ENCODE results near the gene DNAJB8. TPM values are rescaled to one million over a fixed set of nuclear protein-coding genes. Genes with fewer than 3 reads are reported as not detected.

DNAJB8 gene
- total RNA-seq, 4 donors from 2014 or later, result not detected

DNA sequence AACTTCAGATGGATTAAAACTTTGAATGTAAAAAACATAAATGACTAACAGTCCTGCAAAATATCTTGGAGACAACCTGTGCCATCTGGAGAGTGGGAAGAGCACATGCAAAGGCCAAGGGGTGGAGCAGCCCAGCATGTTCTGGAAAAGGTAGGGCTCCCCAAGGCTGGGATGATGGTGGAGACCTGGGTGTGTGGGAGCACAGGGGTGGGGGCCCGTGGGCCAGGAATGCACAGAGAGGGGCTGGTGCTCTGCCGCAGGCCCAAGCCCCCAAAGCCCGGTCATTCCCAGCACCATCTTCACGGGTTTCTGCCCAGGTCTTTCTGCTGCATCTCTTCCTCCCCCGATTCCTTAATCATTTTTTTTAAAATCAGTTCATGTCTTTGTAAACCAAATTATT is 36.0 kb upstream of the DNAJB8 start:
- whole genome bisulfite sequencing, 2 donors, result 80 to 82% methylated on average over 5 of the region's 5 CpGs
- H3K9me3 ChIP-seq, result peaks cover 0 to 5% (median 0%) of the 10 kb centered on the region in 4 donors
- peaks cover 0 to 5% (median 0%) of the 10 kb centered on the region in 4 donors for H3K4me1 ChIP-seq
- H3K36me3 ChIP-seq, result no peaks in the 10 kb centered on the region
- peaks cover 9 to 86% of the 10 kb centered on the region in 2 donors for H3K27me3 ChIP-seq
- TF ChIP-seq POLR2A (IDR thresholded peaks at IDR 0.05), result no peak
- TF ChIP-seq, protein P1, sequence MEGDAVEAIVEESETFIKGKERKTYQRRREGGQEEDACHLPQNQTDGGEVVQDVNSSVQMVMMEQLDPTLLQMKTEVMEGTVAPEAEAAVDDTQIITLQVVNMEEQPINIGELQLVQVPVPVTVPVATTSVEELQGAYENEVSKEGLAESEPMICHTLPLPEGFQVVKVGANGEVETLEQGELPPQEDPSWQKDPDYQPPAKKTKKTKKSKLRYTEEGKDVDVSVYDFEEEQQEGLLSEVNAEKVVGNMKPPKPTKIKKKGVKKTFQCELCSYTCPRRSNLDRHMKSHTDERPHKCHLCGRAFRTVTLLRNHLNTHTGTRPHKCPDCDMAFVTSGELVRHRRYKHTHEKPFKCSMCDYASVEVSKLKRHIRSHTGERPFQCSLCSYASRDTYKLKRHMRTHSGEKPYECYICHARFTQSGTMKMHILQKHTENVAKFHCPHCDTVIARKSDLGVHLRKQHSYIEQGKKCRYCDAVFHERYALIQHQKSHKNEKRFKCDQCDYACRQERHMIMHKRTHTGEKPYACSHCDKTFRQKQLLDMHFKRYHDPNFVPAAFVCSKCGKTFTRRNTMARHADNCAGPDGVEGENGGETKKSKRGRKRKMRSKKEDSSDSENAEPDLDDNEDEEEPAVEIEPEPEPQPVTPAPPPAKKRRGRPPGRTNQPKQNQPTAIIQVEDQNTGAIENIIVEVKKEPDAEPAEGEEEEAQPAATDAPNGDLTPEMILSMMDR (IDR thresholded peaks at IDR 0.05), result no peak
- no peak for TF ChIP-seq EP300 (IDR thresholded peaks at IDR 0.05)
- H3K27ac ChIP-seq, result no peak overlapping the region
- H3K4me3 ChIP-seq, result no peak overlapping the region
- no peak for DNase-seq (ENCODE audit: low spot score in 2 of 2)

DNA sequence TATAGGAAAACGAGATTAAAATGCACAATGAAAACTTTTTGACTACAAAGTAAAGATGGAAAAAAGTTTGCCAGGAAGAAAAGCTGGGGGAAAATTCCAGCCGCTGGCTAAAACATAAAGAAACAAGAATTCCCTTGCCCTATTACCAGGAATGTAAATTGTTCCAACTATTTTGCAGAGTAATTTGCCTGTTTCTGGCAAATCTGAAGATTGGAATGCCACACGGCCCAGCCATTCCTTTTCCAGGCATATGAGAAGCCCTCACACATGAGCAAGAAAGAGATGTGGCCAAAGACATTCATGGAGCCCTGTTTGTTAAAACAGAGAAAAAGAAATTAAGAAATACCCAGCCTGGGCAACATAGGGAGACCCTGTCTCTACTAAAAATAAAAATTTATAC is 34.7 kb upstream of the DNAJB8 start:
- Histone ChIP-seq H3K36me3 (no peaks in the 10 kb centered on the region), H3K4me1 (peaks cover 0 to 17% (median 9%) of the 10 kb centered on the region in 4 donors)

DNA sequence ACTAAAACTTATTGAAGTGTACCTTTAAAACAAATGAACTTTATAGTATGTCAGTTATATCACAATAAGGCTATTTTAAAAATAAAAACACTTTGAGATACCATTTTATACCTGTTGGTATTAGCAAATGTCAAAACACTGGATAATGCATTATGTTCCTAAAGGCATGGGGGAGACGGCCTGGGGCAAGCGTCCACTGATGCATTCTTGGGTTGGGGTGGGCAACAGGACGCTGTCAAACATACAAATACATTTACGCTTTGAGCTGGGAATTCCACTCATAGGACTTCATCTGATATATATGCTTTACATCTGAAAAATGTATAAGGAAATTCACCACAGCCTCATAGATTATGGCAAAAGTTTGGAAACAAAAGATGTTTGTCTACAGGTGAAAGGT is 33.9 kb upstream of the DNAJB8 start:
- DNase-seq (ENCODE audit: low spot score in 2 of 2), result no peak
- WGBS, 2 donors, result 87 to 93% methylated on average over 4 of the region's 4 CpGs
- no peak for TF ChIP-seq EP300 (IDR thresholded peaks at IDR 0.05)
- TF ChIP-seq, protein P1 (IDR thresholded peaks at IDR 0.05), result no peak
- no peak for TF ChIP-seq POLR2A (IDR thresholded peaks at IDR 0.05)
- Histone ChIP-seq H3K9me3 (no peaks in the 10 kb centered on the region), H3K4me1 (peaks cover 0 to 19% (median 9%) of the 10 kb centered on the region in 4 donors), H3K27me3 (peaks cover 10 to 92% of the 10 kb centered on the region in 2 donors), H3K36me3 (no peaks in the 10 kb centered on the region), H3K27ac (no peak overlapping the region), H3K4me3 (no peak overlapping the region)

More for the DNA sequence above, 34.7 kb upstream of the DNAJB8 start:
- 46 to 56% methylated on average over 3 of the region's 3 CpGs for WGBS, 2 donors
- peaks cover 10 to 88% of the 10 kb centered on the region in 2 donors for H3K27me3 ChIP-seq
- H3K4me3 ChIP-seq, result no peak overlapping the region
- no peak for DNase-seq (ENCODE audit: low spot score in 2 of 2)
- H3K27ac ChIP-seq, result no peak overlapping the region
- H3K9me3 ChIP-seq, result peaks cover 0 to 5% (median 0%) of the 10 kb centered on the region in 4 donors
- TF ChIP-seq, protein P1 (IDR thresholded peaks at IDR 0.05), result no peak
- TF ChIP-seq POLR2A (IDR thresholded peaks at IDR 0.05) (no peak), EP300 (IDR thresholded peaks at IDR 0.05) (no peak)

DNA sequence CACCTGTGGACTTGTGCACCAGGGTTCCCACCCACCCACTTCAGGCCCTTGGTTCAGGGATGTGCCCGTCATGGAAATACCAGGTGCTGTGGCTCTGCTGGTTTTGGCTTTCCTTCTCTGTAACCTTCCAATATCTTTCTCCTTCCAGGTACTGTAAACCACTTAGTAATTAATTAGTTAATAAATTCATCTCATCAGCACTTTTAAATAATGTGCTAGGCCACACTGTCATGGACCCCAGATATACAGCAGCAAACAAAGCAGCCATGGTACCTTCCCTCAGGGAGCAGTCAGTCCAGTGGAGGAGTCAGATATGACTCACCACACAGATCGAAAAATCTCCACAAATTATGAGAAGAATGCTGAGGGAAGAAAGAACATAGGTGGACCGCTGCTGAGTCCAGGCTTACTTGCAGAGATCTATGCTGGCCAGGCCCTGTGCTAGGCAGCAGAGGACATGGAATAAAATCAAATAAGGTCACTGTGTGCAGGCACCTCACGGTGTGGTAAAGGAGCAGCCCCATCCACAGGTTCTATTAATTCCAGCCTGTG is 33.1 kb upstream of the DNAJB8 start:
- no peak for DNase-seq (ENCODE audit: low spot score in 2 of 2)
- no peaks in the 10 kb centered on the region for H3K9me3 ChIP-seq
- H3K27me3 ChIP-seq, result peaks cover 10 to 95% of the 10 kb centered on the region in 2 donors
- no peak overlapping the region for H3K27ac ChIP-seq
- TF ChIP-seq EP300 (IDR thresholded peaks at IDR 0.05) (no peak), POLR2A (IDR thresholded peaks at IDR 0.05) (no peak)
- TF ChIP-seq, protein P1 (IDR thresholded peaks at IDR 0.05), result no peak
- no peaks in the 10 kb centered on the region for H3K36me3 ChIP-seq
- peaks cover 0 to 19% (median 9%) of the 10 kb centered on the region in 4 donors for H3K4me1 ChIP-seq
- WGBS, 2 donors, result 89% methylated on average over 4 of the region's 4 CpGs
- H3K4me3 ChIP-seq, result no peak overlapping the region

DNA sequence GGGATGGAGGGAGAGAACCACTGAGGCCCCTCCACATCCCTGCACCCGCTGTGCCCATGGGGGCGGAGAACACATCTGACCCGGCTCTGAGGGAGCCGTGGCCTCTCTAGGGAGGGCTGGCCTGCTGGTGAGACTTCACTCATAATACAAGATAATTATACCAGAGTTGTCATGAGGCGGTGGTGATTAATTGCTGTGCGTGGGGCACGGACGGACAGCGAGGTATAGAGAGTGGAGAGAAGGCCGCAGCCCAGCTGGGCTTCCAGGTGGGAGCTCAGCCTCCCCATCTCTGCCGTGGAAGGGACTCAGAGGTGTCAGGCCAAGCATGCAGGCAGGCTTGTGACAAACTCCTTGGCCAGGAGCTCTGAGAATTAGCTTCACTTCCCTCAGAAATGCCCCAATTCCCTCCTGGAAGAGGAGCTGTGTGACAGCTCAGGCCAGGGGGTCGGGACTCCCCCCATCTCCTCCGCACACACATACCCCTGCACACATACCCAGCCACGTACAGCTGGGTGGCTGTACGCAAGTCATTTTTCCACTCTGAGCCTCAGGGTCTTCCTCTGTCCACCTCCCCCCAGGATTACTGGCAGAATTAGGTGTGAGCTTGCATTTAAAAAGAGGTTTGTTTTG is 32.3 kb upstream of the DNAJB8 start:
- no peak overlapping the region for H3K27ac ChIP-seq
- H3K27me3 ChIP-seq, result peaks cover 10 to 95% of the 10 kb centered on the region in 2 donors
- H3K9me3 ChIP-seq, result no peaks in the 10 kb centered on the region
- H3K36me3 ChIP-seq, result no peaks in the 10 kb centered on the region
- no peak overlapping the region for H3K4me3 ChIP-seq
- 78 to 79% methylated on average over 15 of the region's 15 CpGs for WGBS, 2 donors
- H3K4me1 ChIP-seq, result peaks cover 0 to 19% (median 9%) of the 10 kb centered on the region in 4 donors
- DNase-seq (ENCODE audit: low spot score in 2 of 2), result no peak
- TF ChIP-seq EP300 (IDR thresholded peaks at IDR 0.05) (no peak), POLR2A (IDR thresholded peaks at IDR 0.05) (no peak)
- TF ChIP-seq, protein P1 (IDR thresholded peaks at IDR 0.05), result no peak
